ENCODE results near the gene IFNL1.

GRCh38 chr19:39247701-39248664, 48.2 kb upstream of the IFNL1 start:
- TF ChIP-seq EZH2 (IDR thresholded peaks at IDR 0.05; ENCODE audit: borderline replicate concordance, insufficient read depth, low read depth, low read length, poor library complexity, severe bottlenecking) = no peak
- TF ChIP-seq, protein P1, sequence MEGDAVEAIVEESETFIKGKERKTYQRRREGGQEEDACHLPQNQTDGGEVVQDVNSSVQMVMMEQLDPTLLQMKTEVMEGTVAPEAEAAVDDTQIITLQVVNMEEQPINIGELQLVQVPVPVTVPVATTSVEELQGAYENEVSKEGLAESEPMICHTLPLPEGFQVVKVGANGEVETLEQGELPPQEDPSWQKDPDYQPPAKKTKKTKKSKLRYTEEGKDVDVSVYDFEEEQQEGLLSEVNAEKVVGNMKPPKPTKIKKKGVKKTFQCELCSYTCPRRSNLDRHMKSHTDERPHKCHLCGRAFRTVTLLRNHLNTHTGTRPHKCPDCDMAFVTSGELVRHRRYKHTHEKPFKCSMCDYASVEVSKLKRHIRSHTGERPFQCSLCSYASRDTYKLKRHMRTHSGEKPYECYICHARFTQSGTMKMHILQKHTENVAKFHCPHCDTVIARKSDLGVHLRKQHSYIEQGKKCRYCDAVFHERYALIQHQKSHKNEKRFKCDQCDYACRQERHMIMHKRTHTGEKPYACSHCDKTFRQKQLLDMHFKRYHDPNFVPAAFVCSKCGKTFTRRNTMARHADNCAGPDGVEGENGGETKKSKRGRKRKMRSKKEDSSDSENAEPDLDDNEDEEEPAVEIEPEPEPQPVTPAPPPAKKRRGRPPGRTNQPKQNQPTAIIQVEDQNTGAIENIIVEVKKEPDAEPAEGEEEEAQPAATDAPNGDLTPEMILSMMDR (IDR thresholded peaks at IDR 0.05) = no peak

All from B cell (primary cell).